SK-N-SH (cell line): ENCODE data around the gene YBX1. TPM values are rescaled to one million over a fixed set of nuclear protein-coding genes. Genes with fewer than 3 reads are reported as not detected.
"Not testable (repeated sequence)": the region's sequence is repeated elsewhere in the genome, so short reads cannot be mapped to it uniquely, and the experiment has no call there.

Experiments used
- CTCF ChIA-PET: fragments of 300-600, 350-600 bp; formaldehyde crosslinking; extraction: SDS; loops from one replicate; lab custom pipeline; 2021; lab: Yijun Ruan, JAX
- POLR2A ChIA-PET: fragments of 350-600 bp; sonication (Branson Sonifier 250); formaldehyde crosslinking; extraction: SDS; loops from one replicate; lab custom pipeline; 2020; ENCODE audit warnings: antibody characterized with exemption, inconsistent platforms; lab: Yijun Ruan, JAX
- DNase-seq: peaks from one replicate; pipeline ENCODE4 v3.0.0; 2012
- H2AFZ ChIP-seq: fragments of 200-600 bp; sonication (generic); 2 replicates; pipeline ENCODE4 v1.8.1; 2016; ENCODE audit warnings: antibody characterized with exemption, mild to moderate bottlenecking, low read depth
- H3F3A ChIP-seq: fragments of 200-600 bp; sonication (generic); replicated peaks from 2 replicates; pipeline ENCODE3; 2016; ENCODE audit warnings: antibody characterized with exemption, mild to moderate bottlenecking; ENCODE audit not compliant: insufficient read depth
- H3K27ac ChIP-seq, 2 experiments: fragments of 200-500 bp in 1 of 2; fragments of 200-600 bp in 1 of 2; sonication (Bioruptor generic) in 1 of 2; sonication (generic), shearing (Covaris generic) in 1 of 2; 2 replicates each; pipeline versions ENCODE4 v1.5.1 to v1.6.1; 2014 to 2016; ENCODE audit warnings: low read depth in 2 of 2, inconsistent platforms in 1 of 2, low read length in 1 of 2, mild to moderate bottlenecking in 1 of 2, mixed read lengths in 1 of 2
- H3K27me3 ChIP-seq: fragments of 200-600 bp; sonication (generic), shearing (Covaris generic); 2 replicates; pipeline ENCODE4 v1.6.1; 2016; ENCODE audit warnings: mixed run types; ENCODE audit not compliant: insufficient read depth
- H3K36me3 ChIP-seq, 2 experiments: fragments of 200-500 bp in 1 of 2; fragments of 200-600 bp in 1 of 2; sonication (Bioruptor generic) in 1 of 2; sonication (generic) in 1 of 2; replicated peaks in 1 of 2; 2 replicates each; pipeline versions ENCODE3 to v1.5.1; 2014 to 2016; ENCODE audit warnings: low read length in 1 of 2, mild to moderate bottlenecking in 1 of 2; ENCODE audit not compliant: insufficient read depth in 2 of 2, control insufficient read depth in 1 of 2
- H3K4me1 ChIP-seq, 2 experiments: fragments of 200-500 bp in 1 of 2; fragments of 200-600 bp in 1 of 2; sonication (Bioruptor generic) in 1 of 2; sonication (generic), shearing (Covaris generic) in 1 of 2; 2 replicates each; pipeline versions ENCODE4 v1.5.1 to v1.6.1; 2014 to 2016; ENCODE audit warnings: low read depth in 1 of 2, low read length in 1 of 2, mixed run types in 1 of 2; ENCODE audit not compliant: insufficient read depth in 2 of 2, control insufficient read depth in 1 of 2
- H3K4me2 ChIP-seq: fragments of 200-600 bp; sonication (generic), shearing (Covaris generic); 2 replicates; pipeline ENCODE4 v1.6.1; 2017; ENCODE audit warnings: mixed run types
- H3K4me3 ChIP-seq, 2 experiments: fragments of 200-500 bp in 1 of 2; fragments of 200-600 bp in 1 of 2; sonication (Bioruptor generic) in 1 of 2; sonication (generic), shearing (Covaris generic) in 1 of 2; 2 replicates each; pipeline versions ENCODE4 v1.5.1 to v1.8.1; 2014 to 2016; ENCODE audit warnings: low read depth in 2 of 2, inconsistent platforms in 1 of 2, low read length in 1 of 2, mild to moderate bottlenecking in 1 of 2, mixed read lengths in 1 of 2, moderate library complexity in 1 of 2
- H3K79me2 ChIP-seq: fragments of 200-600 bp; sonication (generic); 2 replicates; pipeline ENCODE4 v1.8.1; 2017; ENCODE audit warnings: mild to moderate bottlenecking; ENCODE audit not compliant: insufficient read depth
- H3K9ac ChIP-seq: fragments of 200-600 bp; sonication (generic); 2 replicates; pipeline ENCODE4 v1.6.1; 2017; ENCODE audit warnings: mixed run types
- H3K9me2 ChIP-seq: fragments of 200-600 bp; sonication (generic); 2 replicates; pipeline ENCODE4 v1.6.1; 2017; ENCODE audit warnings: mixed run types
- H3K9me3 ChIP-seq: fragments of 200-600 bp; sonication (generic); 2 replicates; pipeline ENCODE4 v1.6.1; 2017; ENCODE audit warnings: mixed run types, mild to moderate bottlenecking, moderate library complexity
- H4K20me1 ChIP-seq: fragments of 200-600 bp; sonication (generic); 2 replicates; pipeline ENCODE4 v1.6.1; 2017; ENCODE audit warnings: mild to moderate bottlenecking, mixed run types; ENCODE audit not compliant: insufficient read depth
- CHD2 ChIP-seq: fragments of 150-350 bp; IDR thresholded peaks from 2 replicates; pipeline ENCODE4 v1.6.1; 2018; ENCODE audit warnings: low read length; ENCODE audit not compliant: partially characterized antibody
- CTCF ChIP-seq: fragments of 200-600 bp; sonication (generic); IDR thresholded peaks from 2 replicates; pipeline ENCODE4 v1.6.1; 2017; ENCODE audit warnings: antibody characterized with exemption, mild to moderate bottlenecking, moderate library complexity
- FOXM1 ChIP-seq: IDR thresholded peaks from 2 replicates; pipeline ENCODE4 v1.4.0; 2012; ENCODE audit warnings: low read depth, mild to moderate bottlenecking
- GABPA ChIP-seq: IDR thresholded peaks from 2 replicates; pipeline ENCODE4 v1.4.0; 2012; ENCODE audit warnings: low read depth, mild to moderate bottlenecking
- MAX ChIP-seq: IDR thresholded peaks from 2 replicates; pipeline ENCODE4 v1.4.0; 2012; ENCODE audit warnings: low read depth
- MXI1 ChIP-seq: IDR thresholded peaks from 2 replicates; pipeline ENCODE4 v1.6.1; 2012; ENCODE audit warnings: mild to moderate bottlenecking, low read depth, low read length, improper control_type of control experiment
- POLR2AphosphoS5 ChIP-seq: IDR thresholded peaks from 2 replicates; pipeline ENCODE4 v1.6.1; 2012; ENCODE audit warnings: low read depth, low read length
- RXRA ChIP-seq: IDR thresholded peaks from 2 replicates; pipeline ENCODE4 v1.4.0; 2012; ENCODE audit warnings: low read depth, mild to moderate bottlenecking, borderline replicate concordance
- SIN3A ChIP-seq: IDR thresholded peaks from 2 replicates; pipeline ENCODE4 v1.6.1; 2012; ENCODE audit warnings: low read depth, mild to moderate bottlenecking, low read length, moderate library complexity, borderline replicate concordance
- TAF1 ChIP-seq: IDR thresholded peaks from 2 replicates; pipeline ENCODE4 v1.6.1; 2012; ENCODE audit warnings: low read depth, mild to moderate bottlenecking, low read length, moderate library complexity, borderline replicate concordance
- USF1 ChIP-seq: IDR thresholded peaks from 2 replicates; pipeline ENCODE4 v1.4.0; 2012; ENCODE audit warnings: low read depth, borderline replicate concordance
- ZBTB33 ChIP-seq: IDR thresholded peaks from 2 replicates; pipeline ENCODE4 v1.4.0; 2012; ENCODE audit warnings: low read depth, borderline replicate concordance
- WGBS: methylation state at CpG from one replicate; pipeline ENCODE4 v1.1.6; 2017; ENCODE audit warnings: low lambda C conversion rate; 5-methylcytosine and 5-hydroxymethylcytosine counted together
- polyA plus RNA-seq, 3 experiments: library from polyadenylated mRNA; depleted of rRNA; stranded (reverse); fragments of >200 nt; gene quantifications; 2 replicates each; pipeline ENCODE4 v1.2.3, GENCODE V29; 2012

Gene YBX1
- polyA plus RNA-seq, 1 of the 3 experiments (the other 2 are of a cell fraction), result 592 TPM

- TF ChIP-seq SIN3A (no peak), RXRA (no peak), CHD2 (no peak), CTCF (no peak), FOXM1 (no peak), GABPA (no peak)
- TF ChIP-seq, all 33 proteins: peak for 4
These were observed 1.1 kb upstream of the YBX1 start (continued) for GRCh38 chr1:42680921-42681683.

GRCh38 chr1:42682484-42682738 is 193 bp downstream of the YBX1 start:
- CTCF ChIA-PET, result interaction anchor here (0.9 to 1.9 kb wide), 3 partner anchors 21 to 84 kb away, joined by 3 to 12 read pairs (median 4); no protein-coding TSS in a partner anchor
- 0% methylated on average over 1 of the region's 33 CpGs for WGBS
- H2AFZ ChIP-seq, H3K4me2 ChIP-seq, H3K9me3 ChIP-seq, H3K27me3 ChIP-seq, H3K9me2 ChIP-seq, H3F3A ChIP-seq, DNase-seq: not testable (repeated sequence)
- H3K9ac ChIP-seq, result peak overlapping the region; percentile 39; the same call in 1 of the 2 replicates
- peak overlapping the region; percentile 79 to 82; a peak in 3 of 4 replicates for H3K27ac ChIP-seq
- POLR2A ChIA-PET, result interaction anchor here (0.9 to 2.4 kb wide), 12 partner anchors 8 to 261 kb away, joined by 3 to 14 read pairs (median 4); partner anchors contain the start of genes C1orf50, CCDC30, P3H1 and PPIH
- peak; percentile 12; the same call in 1 of the 2 replicates for TF ChIP-seq TAF1
- peaks cover 44% of the 10 kb centered on the region for H4K20me1 ChIP-seq
- H3K36me3 ChIP-seq, result peaks cover 22 to 35% of the 10 kb centered on the region in 2 experiments
- peak overlapping the region; percentile 71 to 92; a peak in 3 of 4 replicates for H3K4me3 ChIP-seq
- peaks cover 57% of the 10 kb centered on the region for H3K79me2 ChIP-seq
- peaks cover 10 to 27% of the 10 kb centered on the region in 2 experiments; a peak in 3 of 4 replicates for H3K4me1 ChIP-seq

GRCh38 chr1:42682739-42683531 is 717 bp downstream of the YBX1 start:
- under 1% methylated on average over 23 of the region's 103 CpGs for WGBS
- peak overlapping the region; percentile 88 for H3K4me2 ChIP-seq
- H3K27ac ChIP-seq, result peak overlapping the region; percentile 79 to 82; a peak in 3 of 4 replicates
- ChIA-PET CTCF (interaction anchor here (0.7 to 1.9 kb wide), 5 partner anchors 22 to 391 kb away, joined by 3 to 12 read pairs (median 3); no protein-coding TSS in a partner anchor), POLR2A (interaction anchor here (0.9 to 2.4 kb wide), 12 partner anchors 8 to 262 kb away, joined by 3 to 14 read pairs (median 4); partner anchors contain the start of genes C1orf50, CCDC30, P3H1 and PPIH)
- no peak overlapping the region for H2AFZ ChIP-seq
- DNase-seq, result peak; percentile 91
- peaks cover 13 to 28% of the 10 kb centered on the region in 2 experiments; a peak in 3 of 4 replicates for H3K4me1 ChIP-seq
- peaks cover 27 to 39% of the 10 kb centered on the region in 2 experiments for H3K36me3 ChIP-seq
- H3K9me3 ChIP-seq, result no peaks in the 10 kb centered on the region
- no peaks in the 10 kb centered on the region for H3F3A ChIP-seq
- H3K9ac ChIP-seq, result peak overlapping the region; percentile 82
- H3K79me2 ChIP-seq, result peaks cover 62% of the 10 kb centered on the region
- H3K9me2 ChIP-seq, result no peaks in the 10 kb centered on the region
- no peaks in the 10 kb centered on the region for H3K27me3 ChIP-seq
- peak; percentile 72; the same call in 1 of the 2 replicates for TF ChIP-seq SIN3A
- no peak for TF ChIP-seq ZBTB33
- 0 out of 2 replicates have a peak, but pooled peaks have one; percentile 6 for TF ChIP-seq POLR2AphosphoS5
- peak; percentile 94 for TF ChIP-seq MXI1
- peak; percentile 42; the same call in 1 of the 2 replicates for TF ChIP-seq MAX
- peak; percentile 69 for TF ChIP-seq USF1
- no peak for TF ChIP-seq GABPA
- no peak for TF ChIP-seq RXRA
- H4K20me1 ChIP-seq, result peaks cover 50% of the 10 kb centered on the region
- peak overlapping the region; percentile 71 to 92 for H3K4me3 ChIP-seq
